ENCODE results near the gene KRTAP5-1. TPM values are rescaled to one million over a fixed set of nuclear protein-coding genes. Genes with fewer than 3 reads are reported as not detected.

Gene KRTAP5-1
- total and polyA plus RNA-seq, 10 of the 15 experiments (the other 5 are each of a cell fraction or from before 2014, with no cell fraction given): not detected

- POLR2A ChIA-PET: no interaction called here
- ATAC-seq: no peak
- BruUV-seq (replicated peaks): no TSS peak
- in situ Hi-C loops (cut with MboI) (no loop called here), intact Hi-C loops (cut with micrococcal nuclease; ENCODE audit: unreplicated experiment) (loop anchor here (10.0 kb wide), 2 partner anchors 265 to 455 kb away; partner anchors contain the start of gene TOLLIP)
- no peak for TF ChIP-seq ZBTB33 (IDR thresholded peaks at IDR 0.05)
- no peak for TF ChIP-seq CTCF (IDR thresholded peaks at IDR 0.05 in 2 of 3, conservative IDR thresholded peaks at IDR 0.05 in 1 of 3; ENCODE audit: control insufficient read depth in 2 of 3, extremely low read depth in 1 of 3, insufficient read depth in 1 of 3, low read depth in 3 of 3, low read length in 3 of 3)
- TF ChIP-seq SMARCA5 (IDR thresholded peaks at IDR 0.05): no peak
- no peak for TF ChIP-seq E4F1 (IDR thresholded peaks at IDR 0.05; ENCODE audit: borderline replicate concordance, partially characterized antibody)
- no peak for TF ChIP-seq EGR1 (IDR thresholded peaks at IDR 0.05; ENCODE audit: borderline replicate concordance in 1 of 2, low read depth in 2 of 2, low read length in 2 of 2)
- no peak for TF ChIP-seq EED (IDR thresholded peaks at IDR 0.05; ENCODE audit: low read depth)
- TF ChIP-seq NRF1 (conservative IDR thresholded peaks at IDR 0.05; ENCODE audit: low read depth, low read length): no peak
- no peak for TF ChIP-seq NFXL1 (IDR thresholded peaks at IDR 0.05; ENCODE audit: borderline replicate concordance)
- Histone ChIP-seq H4K20me1 (ENCODE audit: control insufficient read depth, insufficient read depth) (no peaks in the 10 kb centered on the region), H3K4me3 (no peak overlapping the region), H3K27me3 (replicated peaks in 1 of 2; ENCODE audit: control insufficient read depth in 2 of 2, insufficient read depth in 2 of 2, low read length in 1 of 2) (peaks cover 3 to 10% of the 10 kb centered on the region in 2 experiments; a peak in 3 of 4 replicates), H3K4me1 (ENCODE audit: control insufficient read depth, insufficient read depth, low read length) (no peaks in the 10 kb centered on the region), H2AFZ (ENCODE audit: control insufficient read depth, low read depth, low read length) (no peak overlapping the region), H3K36me3 (ENCODE audit: control insufficient read depth in 2 of 2, insufficient read depth in 2 of 2, low read length in 1 of 2) (no peaks in the 10 kb centered on the region), H3K27ac (ENCODE audit: control insufficient read depth, insufficient read depth) (no peak overlapping the region), H3K9me3 (replicated peaks; ENCODE audit: control insufficient read depth, insufficient read depth, low read length) (no peaks in the 10 kb centered on the region), H3K79me2 (ENCODE audit: control insufficient read depth, insufficient read depth, low read length) (no peaks in the 10 kb centered on the region), H3K9ac (ENCODE audit: control insufficient read depth, insufficient read depth, low read length) (no peak overlapping the region), H3K4me2 (ENCODE audit: control insufficient read depth, insufficient read depth) (no peak overlapping the region)
- DNase-seq (ENCODE audit: low read depth, low spot score): no peak
- RAD21 ChIA-PET (ENCODE audit: unreplicated experiment): no interaction called here
- SMC1A ChIA-PET (ENCODE audit: uncharacterized antibody, unreplicated experiment): no interaction called here
- FAIRE-seq: no peak
- 78% methylated on average over 11 of the region's 11 CpGs for WGBS (ENCODE audit: insufficient coverage, insufficient replicate concordance, low lambda C conversion rate, missing lambda C conversion rate)
- CTCF ChIA-PET: no interaction called here
These were observed 15.1 kb downstream of the KRTAP5-1 start for GRCh38 chr11:1570001-1570453.
